HPDE6-E6E7 (cell line): Measurements from ENCODE around the gene RIC8A.

Experiments
- DNase-seq: peaks from one replicate; pipeline ENCODE4 v3.0.0; 2011; ENCODE audit warnings: missing footprints; ENCODE audit errors: extremely low spot score

RIC8A gene

GRCh38 chr11:241634-242033 lies 34.1 kb downstream of the RIC8A start:
- DNase-seq: no peak

GRCh38 chr11:244376-244775 lies 36.9 kb downstream of the RIC8A start:
- DNase-seq: no peak

- no peak for DNase-seq
Measured at GRCh38 chr11:249062-249461, 41.6 kb downstream of the RIC8A start.

- no peak for DNase-seq
Measured at GRCh38 chr11:250274-250673, 42.8 kb downstream of the RIC8A start.

- no peak for DNase-seq
Measured at GRCh38 chr11:250740-251299, 43.3 kb downstream of the RIC8A start.

GRCh38 chr11:251550-251949 lies 44.0 kb downstream of the RIC8A start:
- DNase-seq: no peak

GRCh38 chr11:252666-253065 lies 45.2 kb downstream of the RIC8A start:
- DNase-seq: no peak

- no peak for DNase-seq
Measured at GRCh38 chr11:253160-253885, 45.8 kb downstream of the RIC8A start.

- DNase-seq: no peak
Measured at GRCh38 chr11:253886-254270, 46.4 kb downstream of the RIC8A start.

- no peak for DNase-seq
Measured at GRCh38 chr11:255176-255575, 47.7 kb downstream of the RIC8A start.

- no peak for DNase-seq
Measured at GRCh38 chr11:255816-256215, 48.3 kb downstream of the RIC8A start.

- no peak for DNase-seq
Measured at GRCh38 chr11:256952-257737, 49.6 kb downstream of the RIC8A start.

- no peak for DNase-seq
Measured at GRCh38 chr11:257766-258493, 50.4 kb downstream of the RIC8A start.

- no peak for DNase-seq
Measured at GRCh38 chr11:259413-259812, 51.9 kb downstream of the RIC8A start.

GRCh38 chr11:261624-262023 lies 54.1 kb downstream of the RIC8A start:
- DNase-seq: no peak
